H1 (cell line): ENCODE results near the gene DDX50.
"Not testable (repeated sequence)": the region's sequence is repeated elsewhere in the genome, so short reads cannot be mapped to it uniquely, and the experiment has no call there.

Experiments
- CHD2 ChIP-seq: IDR thresholded peaks from 2 replicates; pipeline ENCODE4 v1.6.1; 2012; ENCODE audit warnings: low read length, improper control_type of control experiment
- CREB1 ChIP-seq: IDR thresholded peaks from 2 replicates; pipeline ENCODE4 v1.6.1; 2012; ENCODE audit warnings: inconsistent platforms
- EP300 ChIP-seq, 2 experiments: IDR thresholded peaks; 1 replicate in 1 of 2; 2 replicates in 1 of 2; pipeline ENCODE4 v1.6.1; 2011 to 2012; ENCODE audit warnings: low read depth in 2 of 2, low read length in 2 of 2, mild to moderate bottlenecking in 2 of 2, borderline replicate concordance in 1 of 2, inconsistent platforms in 1 of 2, moderate library complexity in 1 of 2
- POLR2A ChIP-seq, 2 experiments: IDR thresholded peaks; 1 replicate in 1 of 2; 2 replicates in 1 of 2; pipeline ENCODE4 v1.6.1; 2011; ENCODE audit warnings: low read depth in 2 of 2, low read length in 2 of 2, mild to moderate bottlenecking in 2 of 2; ENCODE audit errors: control extremely low read depth in 1 of 2
- RFX5 ChIP-seq: IDR thresholded peaks from 2 replicates; pipeline ENCODE4 v1.6.1; 2011; ENCODE audit warnings: low read depth, low read length, improper control_type of control experiment, borderline replicate concordance
- TF ChIP-seq, protein P1 (sequence below), 3 experiments: IDR thresholded peaks; 1 replicate in 2 of 3; 2 replicates in 1 of 3; pipeline versions ENCODE4 v1.5.1 to v1.6.1; 2011; ENCODE audit warnings: low read length in 3 of 3, mild to moderate bottlenecking in 3 of 3, inconsistent platforms in 2 of 3, low read depth in 1 of 3, moderate library complexity in 1 of 3; ENCODE audit not compliant: insufficient read depth in 1 of 3; ENCODE audit errors: control extremely low read depth in 1 of 3
- TF ChIP-seq, protein P2 (sequence below): IDR thresholded peaks from 2 replicates; pipeline ENCODE4 v1.6.1; 2012; ENCODE audit warnings: inconsistent platforms

GRCh38 chr10:68979738-68980137 is 78.6 kb downstream of the DDX50 start:
- not testable (repeated sequence) for TF ChIP-seq POLR2A (IDR thresholded peaks at IDR 0.05; ENCODE audit: control extremely low read depth in 1 of 2, low read depth in 2 of 2, low read length in 2 of 2); EP300 (IDR thresholded peaks at IDR 0.05; ENCODE audit: borderline replicate concordance in 1 of 2, low read depth in 2 of 2, low read length in 2 of 2); CREB1; CHD2; RFX5
- TF ChIP-seq, protein P1, sequence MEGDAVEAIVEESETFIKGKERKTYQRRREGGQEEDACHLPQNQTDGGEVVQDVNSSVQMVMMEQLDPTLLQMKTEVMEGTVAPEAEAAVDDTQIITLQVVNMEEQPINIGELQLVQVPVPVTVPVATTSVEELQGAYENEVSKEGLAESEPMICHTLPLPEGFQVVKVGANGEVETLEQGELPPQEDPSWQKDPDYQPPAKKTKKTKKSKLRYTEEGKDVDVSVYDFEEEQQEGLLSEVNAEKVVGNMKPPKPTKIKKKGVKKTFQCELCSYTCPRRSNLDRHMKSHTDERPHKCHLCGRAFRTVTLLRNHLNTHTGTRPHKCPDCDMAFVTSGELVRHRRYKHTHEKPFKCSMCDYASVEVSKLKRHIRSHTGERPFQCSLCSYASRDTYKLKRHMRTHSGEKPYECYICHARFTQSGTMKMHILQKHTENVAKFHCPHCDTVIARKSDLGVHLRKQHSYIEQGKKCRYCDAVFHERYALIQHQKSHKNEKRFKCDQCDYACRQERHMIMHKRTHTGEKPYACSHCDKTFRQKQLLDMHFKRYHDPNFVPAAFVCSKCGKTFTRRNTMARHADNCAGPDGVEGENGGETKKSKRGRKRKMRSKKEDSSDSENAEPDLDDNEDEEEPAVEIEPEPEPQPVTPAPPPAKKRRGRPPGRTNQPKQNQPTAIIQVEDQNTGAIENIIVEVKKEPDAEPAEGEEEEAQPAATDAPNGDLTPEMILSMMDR (IDR thresholded peaks at IDR 0.05; ENCODE audit: control extremely low read depth in 1 of 3, insufficient read depth in 1 of 3, low read depth in 1 of 3, low read length in 3 of 3), result not testable (repeated sequence)
- TF ChIP-seq, protein P2, sequence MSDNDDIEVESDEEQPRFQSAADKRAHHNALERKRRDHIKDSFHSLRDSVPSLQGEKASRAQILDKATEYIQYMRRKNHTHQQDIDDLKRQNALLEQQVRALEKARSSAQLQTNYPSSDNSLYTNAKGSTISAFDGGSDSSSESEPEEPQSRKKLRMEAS, result not testable (repeated sequence)
